Right lobe of liver (tissue), 6 donors: Measurements from ENCODE around the gene SNX8. TPM values are rescaled to one million over a fixed set of nuclear protein-coding genes. Genes with fewer than 3 reads are reported as not detected.
A peak's percentile ranks its signal among the peaks of the same experiment; 100 is the strongest.

Experiments used
- ATAC-seq, 4 donors: fragments of 200-7000 bp; cut with Tn5 transposase; one replicate each; pipeline ENCODE4 v1.9.1; 2020; ENCODE audit warnings: mild to moderate bottlenecking in 4 of 4, moderate library complexity in 4 of 4
- DNase-seq, 3 donors: peaks; one replicate each; pipeline ENCODE4 v3.0.0-alpha.2; 2020
- H3K27ac ChIP-seq, 3 donors: fragments of 200-600 bp; one replicate each; pipeline ENCODE4 v1.8.0; 2022
- H3K27me3 ChIP-seq, 2 donors: fragments of 200-600 bp; one replicate each; pipeline ENCODE4 v1.8.0; 2022
- H3K36me3 ChIP-seq, 4 donors: fragments of 200-600 bp; sonication (generic) in 1 of 4; one replicate each; pipeline versions ENCODE4 v1.5.1 to v1.8.0; 2017 to 2022; ENCODE audit warnings: control low read depth in 1 of 4
- H3K4me1 ChIP-seq, 4 donors: fragments of 200-600 bp; sonication (generic) in 1 of 4; one replicate each; pipeline versions ENCODE4 v1.5.1 to v1.8.0; 2017 to 2022; ENCODE audit warnings: control low read depth in 1 of 4
- H3K4me3 ChIP-seq, 3 donors: fragments of 200-600 bp; one replicate each; pipeline ENCODE4 v1.8.0; 2022
- H3K9me3 ChIP-seq, 4 donors: fragments of 200-600 bp; sonication (generic) in 1 of 4; one replicate each; pipeline versions ENCODE4 v1.5.1 to v1.8.0; 2017 to 2022; ENCODE audit warnings: control low read depth in 1 of 4
- POLR2A ChIP-seq: fragments of 450-650 bp; IDR thresholded peaks from one replicate; pipeline ENCODE4 v1.6.1; 2017; ENCODE audit warnings: antibody characterized with exemption, mild to moderate bottlenecking
- whole genome bisulfite sequencing: methylation state at CpG from one replicate; pipeline ENCODE4 v1.1.6; 2018; ENCODE audit warnings: low coverage, low lambda C conversion rate; ENCODE audit not compliant: insufficient coverage; ENCODE audit errors: missing lambda C conversion rate; 5-methylcytosine and 5-hydroxymethylcytosine counted together
- intact Hi-C, 2 donors: fragments of 100-400 bp; cut with DNase I; formaldehyde crosslinking; loops; one replicate each; pipeline versions ENCODE4 v1.11.2 to v1.14.1; 2022
- total RNA-seq, 6 experiments: library from RNA; depleted of rRNA in 2 of 6; stranded (reverse); fragments of >200 nt in 2 of 6; fragmentation: NEBNext Ultra II Directional in 3 of 6; extraction: Animal tissue kit (Norgen Biotek cat#: 25700) in 3 of 6; gene quantifications; one replicate each; pipeline versions ENCODE4 v1.1.0 to v1.2.4, GENCODE V29; 2016 to 2023
- TF ChIP-seq, protein P1 (sequence below), 4 donors: fragments of 200-600 bp in 3 of 4; fragments of 450-650 bp in 1 of 4; IDR thresholded peaks; one replicate each; pipeline versions ENCODE4 v1.5.1 to v1.8.0; 2016 to 2022; ENCODE audit warnings: antibody characterized with exemption in 4 of 4, mild to moderate bottlenecking in 2 of 4
- donor health status: DM: no; HTN: yes; CAD: no.
- donor health status: DM: no; HTN: no; CAD: no.
- donor health status: DM: no; HTN: no; CAD: no.
- donor health status: DM: no; HTN: yes; CAD: no.
- donor health status: DM: no; HTN: yes; CAD: no.

Gene SNX8
- total RNA-seq, 6 experiments from 2014 or later, result 9.1 to 26.2 (median 13.0) TPM

DNA sequence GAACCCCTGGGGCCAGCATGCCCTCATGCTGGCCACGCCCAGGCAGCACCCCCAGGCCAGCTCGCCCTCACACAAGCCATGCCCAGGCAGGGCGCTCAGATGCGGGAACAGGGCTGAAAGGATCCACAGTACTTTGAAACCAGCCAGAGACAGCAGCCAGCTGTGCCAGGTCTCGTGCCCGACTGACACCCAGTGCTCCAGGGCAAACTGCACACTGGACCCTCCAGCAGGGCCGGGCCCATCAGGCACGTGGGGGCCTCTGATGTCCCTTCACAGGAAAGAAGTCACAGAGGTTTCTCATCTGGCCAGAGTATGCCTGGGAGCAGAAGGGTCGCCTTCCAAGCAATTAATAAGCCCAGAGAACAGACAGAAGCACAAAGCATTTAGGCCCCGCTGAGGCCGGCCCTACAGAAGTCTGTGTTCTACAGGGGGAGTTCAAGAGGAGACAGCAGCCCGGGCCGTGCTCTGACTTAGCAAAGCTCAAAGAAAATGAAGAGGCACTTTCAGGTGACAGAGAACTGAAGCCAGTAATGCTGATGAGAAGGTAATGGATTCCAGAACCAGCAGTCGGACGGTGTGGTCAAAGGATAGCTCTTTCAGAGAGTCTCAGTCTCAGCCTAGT is 102.9 kb downstream of the SNX8 start:
- intact Hi-C loops, result no loop called here

DNA sequence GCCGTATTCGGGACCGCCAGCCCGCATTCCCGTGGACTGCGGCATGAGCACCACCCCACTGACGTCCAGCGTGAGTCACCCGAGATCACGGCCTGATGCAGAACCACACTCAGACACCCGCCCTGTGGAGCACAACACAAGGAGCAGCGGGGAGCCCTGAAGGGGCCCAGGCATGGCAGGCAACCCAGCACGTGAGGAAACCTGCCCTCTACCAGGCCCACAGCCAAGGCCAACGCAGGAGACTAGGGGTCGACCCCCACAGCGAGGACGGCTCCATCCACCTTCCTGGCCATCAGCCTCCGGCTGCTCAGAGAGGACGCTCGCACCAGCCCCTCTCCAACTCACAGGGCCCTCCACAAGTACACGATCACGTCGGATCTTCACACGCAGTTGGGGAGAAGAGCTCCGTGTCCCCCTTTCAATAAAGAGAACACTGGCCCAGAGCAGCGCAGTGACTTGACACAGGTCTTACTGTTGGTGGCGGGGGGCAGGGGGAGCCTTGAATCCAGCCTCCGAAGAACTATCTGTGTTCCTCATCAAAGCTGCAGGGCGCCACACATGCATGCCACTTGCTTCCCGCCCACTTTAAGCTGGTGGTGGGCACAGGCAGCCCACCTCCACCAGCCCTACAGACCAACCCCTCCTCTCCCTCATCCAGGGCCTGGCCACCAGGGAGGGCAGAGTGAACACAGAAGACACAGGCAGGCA is 103.5 kb downstream of the SNX8 start:
- H3K36me3 ChIP-seq, result peaks cover 0 to 9% (median 0%) of the 10 kb centered on the region in 4 donors
- no peak overlapping the region for H3K27ac ChIP-seq
- no peak overlapping the region for H3K4me3 ChIP-seq
- no peaks in the 10 kb centered on the region for H3K27me3 ChIP-seq
- no peak for ATAC-seq
- no peaks in the 10 kb centered on the region for H3K9me3 ChIP-seq
- TF ChIP-seq, protein P1, sequence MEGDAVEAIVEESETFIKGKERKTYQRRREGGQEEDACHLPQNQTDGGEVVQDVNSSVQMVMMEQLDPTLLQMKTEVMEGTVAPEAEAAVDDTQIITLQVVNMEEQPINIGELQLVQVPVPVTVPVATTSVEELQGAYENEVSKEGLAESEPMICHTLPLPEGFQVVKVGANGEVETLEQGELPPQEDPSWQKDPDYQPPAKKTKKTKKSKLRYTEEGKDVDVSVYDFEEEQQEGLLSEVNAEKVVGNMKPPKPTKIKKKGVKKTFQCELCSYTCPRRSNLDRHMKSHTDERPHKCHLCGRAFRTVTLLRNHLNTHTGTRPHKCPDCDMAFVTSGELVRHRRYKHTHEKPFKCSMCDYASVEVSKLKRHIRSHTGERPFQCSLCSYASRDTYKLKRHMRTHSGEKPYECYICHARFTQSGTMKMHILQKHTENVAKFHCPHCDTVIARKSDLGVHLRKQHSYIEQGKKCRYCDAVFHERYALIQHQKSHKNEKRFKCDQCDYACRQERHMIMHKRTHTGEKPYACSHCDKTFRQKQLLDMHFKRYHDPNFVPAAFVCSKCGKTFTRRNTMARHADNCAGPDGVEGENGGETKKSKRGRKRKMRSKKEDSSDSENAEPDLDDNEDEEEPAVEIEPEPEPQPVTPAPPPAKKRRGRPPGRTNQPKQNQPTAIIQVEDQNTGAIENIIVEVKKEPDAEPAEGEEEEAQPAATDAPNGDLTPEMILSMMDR (IDR thresholded peaks at IDR 0.05), result no peak
- no peak for TF ChIP-seq POLR2A
- WGBS, result 94% methylated on average over 9 of the region's 30 CpGs
- peak in 1 of 3 donors; percentile 43 for DNase-seq
- no peaks in the 10 kb centered on the region for H3K4me1 ChIP-seq
- intact Hi-C loops, result no loop called here

More for the DNA sequence above, 102.9 kb downstream of the SNX8 start:
- TF ChIP-seq POLR2A, result no peak
- TF ChIP-seq, protein P1 (IDR thresholded peaks at IDR 0.05), result no peak
- Histone ChIP-seq H3K9me3 (no peaks in the 10 kb centered on the region), H3K27ac (no peak overlapping the region), H3K4me3 (no peak overlapping the region), H3K36me3 (peaks cover 0 to 10% (median 0%) of the 10 kb centered on the region in 4 donors), H3K4me1 (no peaks in the 10 kb centered on the region), H3K27me3 (no peaks in the 10 kb centered on the region)
- WGBS, result 96% methylated on average over 4 of the region's 15 CpGs
- ATAC-seq (no peak), DNase-seq (peak in 1 of 3 donors; percentile 37)

DNA sequence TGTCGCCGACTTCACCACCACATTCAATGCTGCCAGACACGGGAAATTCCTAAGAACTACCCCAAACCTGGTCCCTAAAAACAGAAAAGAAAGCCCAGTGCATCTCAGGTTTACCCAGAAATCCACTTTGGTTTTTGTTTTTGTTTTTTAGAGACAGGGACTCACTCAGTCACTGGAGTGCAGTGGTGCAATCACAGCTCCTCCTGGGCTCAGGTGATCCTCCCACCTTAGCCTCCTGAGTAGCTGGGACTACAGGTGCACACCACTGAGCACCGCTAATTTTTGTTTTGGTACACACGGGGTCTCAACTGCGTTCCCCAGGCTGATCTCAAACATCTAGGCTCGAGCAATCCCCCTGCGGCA is 104.3 kb downstream of the SNX8 start:
- no peaks in the 10 kb centered on the region for H3K27me3 ChIP-seq
- intact Hi-C loops, result loop anchor here (10.0 kb wide), 1 partner anchor 625 kb away; no protein-coding TSS in a partner anchor
- peaks cover 0 to 9% (median 0%) of the 10 kb centered on the region in 4 donors for H3K36me3 ChIP-seq
- 80% methylated on average over 1 of the region's 8 CpGs for WGBS
- H3K4me3 ChIP-seq, result no peak overlapping the region
- no peak for ATAC-seq
- no peak for TF ChIP-seq POLR2A
- TF ChIP-seq, protein P1 (IDR thresholded peaks at IDR 0.05), result no peak
- no peak overlapping the region for H3K27ac ChIP-seq
- peak in 1 of 3 donors; percentile 24 for DNase-seq
- H3K4me1 ChIP-seq, result no peaks in the 10 kb centered on the region
- H3K9me3 ChIP-seq, result no peaks in the 10 kb centered on the region

DNA sequence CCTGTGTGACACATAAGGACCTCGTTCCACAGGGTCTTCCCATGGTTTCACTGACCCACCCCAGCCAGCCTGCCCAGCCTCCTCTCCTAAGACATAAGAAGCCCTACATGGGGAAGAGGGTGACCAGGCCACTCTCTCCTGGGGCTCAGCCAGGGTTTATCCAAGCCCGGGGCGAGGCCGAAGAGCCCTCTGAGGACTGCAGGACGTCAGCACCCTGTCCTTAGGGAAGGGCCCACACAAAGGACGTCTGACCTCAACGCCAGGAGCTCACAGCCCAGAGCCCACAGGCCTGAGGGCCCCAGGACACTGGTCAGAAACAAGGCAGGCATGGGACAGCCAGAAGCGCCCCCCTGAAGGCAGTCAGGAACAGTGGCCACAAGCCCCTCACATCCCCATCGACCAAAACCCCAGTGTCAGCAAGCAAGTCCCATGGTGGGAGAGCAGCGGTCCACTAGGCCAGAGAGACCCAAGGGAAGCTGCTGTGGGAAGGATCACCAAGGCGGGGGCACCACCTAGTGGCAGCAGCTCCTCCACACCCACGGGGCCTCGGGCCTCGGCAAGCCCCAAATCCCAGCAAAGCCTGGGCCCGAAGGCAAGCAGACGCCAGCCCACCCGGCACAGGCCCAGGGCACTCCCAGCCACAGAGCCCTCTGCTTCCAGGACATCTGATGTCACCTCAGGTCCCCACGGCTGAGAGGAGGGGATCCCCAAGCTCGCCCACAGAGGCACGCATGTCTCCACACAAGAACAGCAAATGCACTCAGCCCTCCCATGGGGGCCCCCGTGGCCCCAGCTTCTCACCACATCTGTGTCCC is 104.9 kb downstream of the SNX8 start:
- TF ChIP-seq POLR2A, result no peak
- TF ChIP-seq, protein P1 (IDR thresholded peaks at IDR 0.05), result peak; percentile 56 to 74 (median 62)
- H3K4me1 ChIP-seq, result no peaks in the 10 kb centered on the region
- peak; percentile 78 to 94 (median 88) for ATAC-seq
- H3K36me3 ChIP-seq, result peaks cover 0 to 9% (median 0%) of the 10 kb centered on the region in 4 donors
- no peak overlapping the region for H3K4me3 ChIP-seq
- WGBS, result no CpG with 5 or more reads among the region's 21 CpGs
- intact Hi-C loops, result loop anchor here (10.0 kb wide), 1 partner anchor 625 kb away; no protein-coding TSS in a partner anchor
- no peaks in the 10 kb centered on the region for H3K27me3 ChIP-seq
- peak; percentile 67 to 72 (median 71) for DNase-seq
- no peak overlapping the region for H3K27ac ChIP-seq
- no peaks in the 10 kb centered on the region for H3K9me3 ChIP-seq
